HCT116 (cell line): ENCODE measurements around the gene A2ML1. TPM values are rescaled to one million over a fixed set of nuclear protein-coding genes. Genes with fewer than 3 reads are reported as not detected.

Source experiments
- ATAC-seq: fragments of 200-7000 bp; cut with Tn5 transposase; 2 replicates; pipeline ENCODE4 v1.9.1; 2020; ENCODE audit warnings: mild to moderate bottlenecking, moderate library complexity
- BruUV-seq: library from RNA; stranded (reverse); fragments of 400-500 nt; replicated peaks from 2 replicates; lab custom pipeline; 2021; lab: Mats Ljungman, UMichigan
- CTCF ChIA-PET: fragments of 300-600 bp; sonication (Branson Sonifier 250); formaldehyde crosslinking; loops from one replicate; lab custom pipeline; 2021; ENCODE audit warnings: antibody characterized with exemption; lab: Charles Lee
- POLR2A ChIA-PET: fragments of 300-600, 350-600 bp; sonication (Branson Sonifier 250); formaldehyde crosslinking; loops from one replicate; lab custom pipeline; 2021; ENCODE audit warnings: antibody characterized with exemption; lab: Charles Lee
- RAD21 ChIA-PET, 2 experiments: fragments of 300-600 bp; sonication (Branson Sonifier 250); formaldehyde crosslinking; loops; one replicate each; lab custom pipeline; 2023; ENCODE audit warnings: low total read pairs in 2 of 2; ENCODE audit not compliant: uncharacterized antibody in 2 of 2, unreplicated experiment in 2 of 2, low non-redundant PET in 1 of 2; lab: Charles Lee
- DNase-seq: peaks from one replicate; pipeline ENCODE4 v3.0.0-alpha.2; 2010; ENCODE audit warnings: low read depth, low spot score
- H2AFZ ChIP-seq: fragments of 200-600 bp; shearing (Covaris generic), sonication (generic); 2 replicates; pipeline ENCODE4 v1.6.1; 2017; ENCODE audit warnings: low read depth, mixed run types, mixed read lengths, antibody characterized with exemption, low read length; ENCODE audit not compliant: poor library complexity, severe bottlenecking
- H3K27ac ChIP-seq: 2 replicates; pipeline ENCODE4 v1.5.1; 2012; ENCODE audit warnings: low read depth, low read length
- H3K27me3 ChIP-seq: fragments of 200-600 bp; sonication (generic); 2 replicates; pipeline ENCODE4 v1.6.1; 2016; ENCODE audit warnings: mixed run types, low read length, mixed read lengths; ENCODE audit not compliant: insufficient read depth
- H3K36me3 ChIP-seq, 2 experiments: fragments of 200-500 bp in 1 of 2; fragments of 200-600 bp in 1 of 2; sonication (Bioruptor generic) in 1 of 2; sonication (generic) in 1 of 2; 2 replicates each; pipeline versions ENCODE4 v1.5.1 to v1.6.1; 2014 to 2016; ENCODE audit warnings: low read length in 2 of 2, inconsistent platforms in 1 of 2, mixed read lengths in 1 of 2, mixed run types in 1 of 2; ENCODE audit not compliant: insufficient read depth in 2 of 2, control insufficient read depth in 1 of 2
- H3K4me1 ChIP-seq, 2 experiments: fragments of 200-600 bp in 1 of 2; sonication (generic) in 1 of 2; 2 replicates each; pipeline versions ENCODE4 v1.5.1 to v1.6.1; 2012 to 2017; ENCODE audit warnings: low read length in 2 of 2, inconsistent platforms in 1 of 2, mild to moderate bottlenecking in 1 of 2, mixed read lengths in 1 of 2, mixed run types in 1 of 2, moderate library complexity in 1 of 2; ENCODE audit not compliant: insufficient read depth in 2 of 2, control insufficient read depth in 1 of 2
- H3K4me2 ChIP-seq: fragments of 200-600 bp; sonication (generic); 2 replicates; pipeline ENCODE4 v1.6.1; 2017; ENCODE audit warnings: mixed run types, low read length, mixed read lengths
- H3K4me3 ChIP-seq, 2 experiments: fragments of 200-600 bp in 1 of 2; sonication (generic) in 1 of 2; replicated peaks in 1 of 2; 2 replicates each; pipeline ENCODE4 v1.5.1; 2011 to 2016; ENCODE audit warnings: low read length in 2 of 2, control low read depth in 1 of 2, low read depth in 1 of 2, mild to moderate bottlenecking in 1 of 2, mixed read lengths in 1 of 2, mixed run types in 1 of 2
- H3K79me2 ChIP-seq: fragments of 200-600 bp; sonication (generic); 2 replicates; pipeline ENCODE4 v1.6.1; 2017; ENCODE audit warnings: mild to moderate bottlenecking, mixed run types, low read length, moderate library complexity, mixed read lengths; ENCODE audit not compliant: insufficient read depth
- H3K9ac ChIP-seq: fragments of 200-600 bp; sonication (generic); 2 replicates; pipeline ENCODE4 v1.6.1; 2016; ENCODE audit warnings: low read length, mixed read lengths
- H3K9me2 ChIP-seq: fragments of 200-600 bp; sonication (generic), shearing (Covaris generic); 2 replicates; pipeline ENCODE4 v1.6.1; 2017; ENCODE audit warnings: mixed run types, mild to moderate bottlenecking, moderate library complexity; ENCODE audit not compliant: insufficient read depth
- H3K9me3 ChIP-seq, 2 experiments: fragments of 200-500 bp in 1 of 2; fragments of 200-600 bp in 1 of 2; sonication (Bioruptor generic) in 1 of 2; sonication (generic) in 1 of 2; 2 replicates each; pipeline ENCODE4 v1.6.1; 2014 to 2017; ENCODE audit warnings: low read length in 2 of 2, mixed read lengths in 2 of 2, inconsistent platforms in 1 of 2, low read depth in 1 of 2, mild to moderate bottlenecking in 1 of 2, mixed run types in 1 of 2, moderate library complexity in 1 of 2; ENCODE audit not compliant: control insufficient read depth in 1 of 2, insufficient read depth in 1 of 2
- H4K20me1 ChIP-seq: fragments of 200-600 bp; sonication (generic), shearing (Covaris generic); 2 replicates; pipeline ENCODE4 v1.6.1; 2017; ENCODE audit warnings: mixed run types, mild to moderate bottlenecking, moderate library complexity; ENCODE audit not compliant: insufficient read depth
- ATF3 ChIP-seq: IDR thresholded peaks from 2 replicates; pipeline ENCODE4 v1.6.1; 2012
- CBX3 ChIP-seq: IDR thresholded peaks from 2 replicates; pipeline ENCODE4 v1.6.1; 2012; ENCODE audit warnings: low read depth
- CEBPB ChIP-seq: IDR thresholded peaks from 2 replicates; pipeline ENCODE4 v1.6.1; 2012; ENCODE audit warnings: low read depth
- EGR1 ChIP-seq: IDR thresholded peaks from 2 replicates; pipeline ENCODE4 v1.6.1; 2012; ENCODE audit warnings: low read depth
- ELF1 ChIP-seq: IDR thresholded peaks from 2 replicates; pipeline ENCODE4 v1.6.1; 2012; ENCODE audit warnings: low read depth, borderline replicate concordance
- EZH2 ChIP-seq: fragments of 200-600 bp; sonication (generic); IDR thresholded peaks from 2 replicates; pipeline ENCODE4 v1.6.1; 2017; ENCODE audit warnings: antibody characterized with exemption, mixed run types
- POLR2A ChIP-seq: IDR thresholded peaks from 2 replicates; pipeline ENCODE4 v1.7.0; 2011; ENCODE audit warnings: borderline replicate concordance; ENCODE audit not compliant: insufficient read depth, insufficient read length; ENCODE audit errors: extremely low read depth
- POLR2AphosphoS5 ChIP-seq: IDR thresholded peaks from 2 replicates; pipeline ENCODE4 v1.6.1; 2011; ENCODE audit warnings: mild to moderate bottlenecking, low read depth, low read length, moderate library complexity
- RAD21 ChIP-seq: IDR thresholded peaks from 2 replicates; pipeline ENCODE4 v1.6.1; 2012; ENCODE audit warnings: low read depth, mild to moderate bottlenecking
- SRF ChIP-seq: IDR thresholded peaks from 2 replicates; pipeline ENCODE4 v1.6.1; 2012; ENCODE audit warnings: low read depth
- TCF7L2 ChIP-seq: IDR thresholded peaks from 2 replicates; pipeline ENCODE4 v1.7.0; 2011; ENCODE audit warnings: borderline replicate concordance, inconsistent platforms; ENCODE audit not compliant: insufficient read depth, insufficient read length; ENCODE audit errors: extremely low read depth
- YY1 ChIP-seq: IDR thresholded peaks from 2 replicates; pipeline ENCODE4 v1.6.1; 2011; ENCODE audit warnings: low read length, low read depth, moderate library complexity, mild to moderate bottlenecking; ENCODE audit not compliant: insufficient replicate concordance; ENCODE audit errors: extremely low read depth
- ZBTB33 ChIP-seq: IDR thresholded peaks from 2 replicates; pipeline ENCODE4 v1.6.1; 2011; ENCODE audit warnings: mild to moderate bottlenecking, low read length, moderate library complexity; ENCODE audit not compliant: insufficient replicate concordance; ENCODE audit errors: extremely low read depth
- intact Hi-C: fragments of 100-400 bp; cut with micrococcal nuclease; formaldehyde crosslinking; loops from 2 replicates; pipeline ENCODE4 v1.10.0; 2022
- total RNA-seq: library from RNA; stranded (reverse); gene quantifications from one replicate; pipeline ENCODE4 v1.2.1, GENCODE V29; 2021; ENCODE audit not compliant: unreplicated experiment
- TF ChIP-seq, protein P1 (sequence below): IDR thresholded peaks from 2 replicates; pipeline ENCODE4 v1.6.1; 2012
- TF ChIP-seq, protein P2 (sequence below): IDR thresholded peaks from 2 replicates; pipeline ENCODE4 v1.6.1; 2012; ENCODE audit warnings: low read depth

A2ML1 gene
- total RNA-seq, 1 experiment from 2014 or later = not detected

DNA sequence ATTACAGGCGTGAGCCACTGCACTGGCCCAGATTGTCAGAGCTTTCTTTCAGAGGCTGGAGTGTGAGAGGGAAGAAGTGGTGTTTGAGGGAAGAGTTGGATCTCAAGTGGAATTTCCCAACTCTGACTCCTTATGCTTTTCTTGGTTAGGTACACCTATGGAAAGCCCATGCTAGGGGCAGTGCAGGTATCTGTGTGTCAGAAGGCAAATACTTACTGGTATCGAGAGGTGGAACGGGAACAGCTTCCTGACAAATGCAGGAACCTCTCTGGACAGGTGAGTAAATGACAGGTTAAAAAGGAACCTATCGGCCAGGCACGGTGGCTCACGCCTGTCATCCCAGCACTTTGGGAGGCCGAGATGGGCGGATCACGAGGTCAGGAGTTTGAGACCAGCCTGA is 14.9 kb downstream of the A2ML1 start (continued):
- TF ChIP-seq ZBTB33 (no peak), TCF7L2 (no peak), EGR1 (no peak), CBX3 (no peak), YY1 (no peak), POLR2A (no peak), ATF3 (no peak), POLR2AphosphoS5 (no peak), ELF1 (no peak)
- TF ChIP-seq, protein P1, sequence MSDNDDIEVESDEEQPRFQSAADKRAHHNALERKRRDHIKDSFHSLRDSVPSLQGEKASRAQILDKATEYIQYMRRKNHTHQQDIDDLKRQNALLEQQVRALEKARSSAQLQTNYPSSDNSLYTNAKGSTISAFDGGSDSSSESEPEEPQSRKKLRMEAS = no peak

GRCh38 chr12:8840321-8840720 is 17.9 kb downstream of the A2ML1 start:
- H3K79me2 ChIP-seq = no peaks in the 10 kb centered on the region
- RAD21 ChIA-PET = interaction anchor here in 1 of 2 experiments (0.6 kb wide), 1 partner anchor 42 kb away, joined by 3 read pairs; no protein-coding TSS in a partner anchor
- POLR2A ChIA-PET = no interaction called here
- CTCF ChIA-PET = interaction anchor here (1.1 kb wide), 1 partner anchor 17 kb away, joined by 3 read pairs; no protein-coding TSS in a partner anchor
- DNase-seq = no peak
- H3K9me2 ChIP-seq = no peaks in the 10 kb centered on the region
- no peaks in the 10 kb centered on the region for H3K4me1 ChIP-seq
- no peak overlapping the region for H3K4me2 ChIP-seq
- H3K9me3 ChIP-seq = no peaks in the 10 kb centered on the region
- no peaks in the 10 kb centered on the region for H3K36me3 ChIP-seq
- no TSS peak for BruUV-seq
- H3K27me3 ChIP-seq = peaks cover 15% of the 10 kb centered on the region; the same call in 1 of the 2 replicates
- H3K27ac ChIP-seq = no peak overlapping the region
- H3K9ac ChIP-seq = no peak overlapping the region
- no peak overlapping the region for H3K4me3 ChIP-seq
- no peaks in the 10 kb centered on the region for H4K20me1 ChIP-seq
- intact Hi-C loops = no loop called here
- no peak overlapping the region for H2AFZ ChIP-seq
- ATAC-seq = no peak
- no peak for TF ChIP-seq RAD21
- TF ChIP-seq, protein P1 = no peak
- TF ChIP-seq ZBTB33 = no peak
- TF ChIP-seq, protein P2, sequence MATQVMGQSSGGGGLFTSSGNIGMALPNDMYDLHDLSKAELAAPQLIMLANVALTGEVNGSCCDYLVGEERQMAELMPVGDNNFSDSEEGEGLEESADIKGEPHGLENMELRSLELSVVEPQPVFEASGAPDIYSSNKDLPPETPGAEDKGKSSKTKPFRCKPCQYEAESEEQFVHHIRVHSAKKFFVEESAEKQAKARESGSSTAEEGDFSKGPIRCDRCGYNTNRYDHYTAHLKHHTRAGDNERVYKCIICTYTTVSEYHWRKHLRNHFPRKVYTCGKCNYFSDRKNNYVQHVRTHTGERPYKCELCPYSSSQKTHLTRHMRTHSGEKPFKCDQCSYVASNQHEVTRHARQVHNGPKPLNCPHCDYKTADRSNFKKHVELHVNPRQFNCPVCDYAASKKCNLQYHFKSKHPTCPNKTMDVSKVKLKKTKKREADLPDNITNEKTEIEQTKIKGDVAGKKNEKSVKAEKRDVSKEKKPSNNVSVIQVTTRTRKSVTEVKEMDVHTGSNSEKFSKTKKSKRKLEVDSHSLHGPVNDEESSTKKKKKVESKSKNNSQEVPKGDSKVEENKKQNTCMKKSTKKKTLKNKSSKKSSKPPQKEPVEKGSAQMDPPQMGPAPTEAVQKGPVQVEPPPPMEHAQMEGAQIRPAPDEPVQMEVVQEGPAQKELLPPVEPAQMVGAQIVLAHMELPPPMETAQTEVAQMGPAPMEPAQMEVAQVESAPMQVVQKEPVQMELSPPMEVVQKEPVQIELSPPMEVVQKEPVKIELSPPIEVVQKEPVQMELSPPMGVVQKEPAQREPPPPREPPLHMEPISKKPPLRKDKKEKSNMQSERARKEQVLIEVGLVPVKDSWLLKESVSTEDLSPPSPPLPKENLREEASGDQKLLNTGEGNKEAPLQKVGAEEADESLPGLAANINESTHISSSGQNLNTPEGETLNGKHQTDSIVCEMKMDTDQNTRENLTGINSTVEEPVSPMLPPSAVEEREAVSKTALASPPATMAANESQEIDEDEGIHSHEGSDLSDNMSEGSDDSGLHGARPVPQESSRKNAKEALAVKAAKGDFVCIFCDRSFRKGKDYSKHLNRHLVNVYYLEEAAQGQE = no peak
- no peak for TF ChIP-seq ATF3
- no peak for TF ChIP-seq ELF1
- no peak for TF ChIP-seq CBX3
- no peak for TF ChIP-seq EZH2
- TF ChIP-seq EGR1 = no peak
- no peak for TF ChIP-seq CEBPB
- no peak for TF ChIP-seq SRF
- no peak for TF ChIP-seq POLR2A
